GM12878 (cell line): Measurements from ENCODE around the gene OR1I1. TPM values are rescaled to one million over a fixed set of nuclear protein-coding genes. Genes with fewer than 3 reads are reported as not detected.

Experiments
- ATAC-seq: fragments of 200-7000 bp; cut with Tn5 transposase; 3 replicates; pipeline ENCODE4 v1.9.1; 2020; ENCODE audit warnings: mild to moderate bottlenecking, moderate library complexity
- BruUV-seq: library from RNA; stranded (reverse); fragments of 400-500 nt; replicated peaks from 2 replicates; lab custom pipeline; 2021; lab: Mats Ljungman, UMichigan
- CTCF ChIA-PET: fragments of 300-600 bp; sonication (Branson Sonifier 250); formaldehyde crosslinking; extraction: SDS; loops from one replicate; lab custom pipeline; 2021; ENCODE audit warnings: inconsistent platforms; lab: Yijun Ruan, JAX
- POLR2A ChIA-PET: fragments of 350-600 bp; formaldehyde crosslinking; extraction: SDS; loops from one replicate; lab custom pipeline; 2021; ENCODE audit warnings: inconsistent platforms; lab: Charles Lee
- RAD21 ChIA-PET: fragments of 300-600 bp; sonication (Branson Sonifier 250); formaldehyde crosslinking; loops from one replicate; lab custom pipeline; 2023; ENCODE audit warnings: antibody characterized with exemption; ENCODE audit not compliant: unreplicated experiment; lab: Charles Lee
- SMC1A ChIA-PET: fragments of 300-600 bp; sonication (Branson Sonifier 250); formaldehyde crosslinking; loops from one replicate; lab custom pipeline; 2023; ENCODE audit not compliant: unreplicated experiment, uncharacterized antibody; lab: Charles Lee
- DNase-seq: peaks from one replicate; pipeline ENCODE4 v3.0.0-alpha.2; 2011; ENCODE audit warnings: low read depth, low spot score
- FAIRE-seq: peaks from 3 replicates; lab custom pipeline; 2011; peaks lifted over from hg19 to GRCh38; lab: Jason Lieb, UNC
- H2AFZ ChIP-seq: 2 replicates; pipeline ENCODE4 v1.6.0; 2011; ENCODE audit warnings: low read depth, low read length, control low read depth; ENCODE audit not compliant: control insufficient read depth
- H3K27ac ChIP-seq: 2 replicates; pipeline ENCODE4 v1.5.1; 2011; ENCODE audit warnings: control low read depth; ENCODE audit not compliant: control insufficient read depth, insufficient read depth
- H3K27me3 ChIP-seq, 2 experiments: replicated peaks in 1 of 2; 2 replicates each; pipeline versions ENCODE4 v1.6.0 to v1.6.1; 2011; ENCODE audit warnings: low read length in 1 of 2; ENCODE audit not compliant: control insufficient read depth in 2 of 2, insufficient read depth in 2 of 2
- H3K36me3 ChIP-seq, 2 experiments: 2 replicates each; pipeline ENCODE4 v1.5.1; 2011; ENCODE audit warnings: low read length in 1 of 2; ENCODE audit not compliant: control insufficient read depth in 2 of 2, insufficient read depth in 2 of 2
- H3K4me1 ChIP-seq: 2 replicates; pipeline ENCODE4 v1.6.1; 2011; ENCODE audit warnings: mild to moderate bottlenecking, low read length, moderate library complexity, mixed read lengths; ENCODE audit not compliant: control insufficient read depth, insufficient read depth
- H3K4me2 ChIP-seq: 2 replicates; pipeline ENCODE4 v1.6.0; 2011; ENCODE audit warnings: control low read depth; ENCODE audit not compliant: control insufficient read depth, insufficient read depth
- H3K4me3 ChIP-seq: fragments of 200-600 bp; sonication (generic); 2 replicates; pipeline ENCODE4 v1.5.1; 2016
- H3K79me2 ChIP-seq: 2 replicates; pipeline ENCODE4 v1.6.0; 2011; ENCODE audit warnings: low read length; ENCODE audit not compliant: control insufficient read depth, insufficient read depth
- H3K9ac ChIP-seq: 2 replicates; pipeline ENCODE4 v1.8.0; 2011; ENCODE audit warnings: low read length, control low read depth, mixed read lengths; ENCODE audit not compliant: control insufficient read depth, insufficient read depth
- H3K9me3 ChIP-seq: replicated peaks from 3 replicates; pipeline ENCODE4 v1.5.1; 2011; ENCODE audit warnings: mild to moderate bottlenecking, low read length; ENCODE audit not compliant: control insufficient read depth, insufficient read depth
- H4K20me1 ChIP-seq: 2 replicates; pipeline ENCODE4 v1.6.0; 2011; ENCODE audit not compliant: control insufficient read depth, insufficient read depth
- CEBPB ChIP-seq, 2 experiments: fragments of 150-350 bp in 1 of 2; IDR thresholded peaks; 2 replicates each; pipeline ENCODE4 v1.6.1; 2012 to 2014; ENCODE audit warnings: low read depth in 2 of 2, low read length in 2 of 2, borderline replicate concordance in 1 of 2, inconsistent platforms in 1 of 2
- CREM ChIP-seq: IDR thresholded peaks from 2 replicates; pipeline ENCODE4 v1.6.1; 2014; ENCODE audit warnings: antibody characterized with exemption, low read depth
- CTCF ChIP-seq, 3 experiments: IDR thresholded peaks in 2 of 3; conservative IDR thresholded peaks in 1 of 3; 2 replicates each; pipeline ENCODE4 v1.5.1; 2011; ENCODE audit warnings: low read depth in 3 of 3, low read length in 3 of 3, mild to moderate bottlenecking in 3 of 3, control low read depth in 2 of 3, moderate library complexity in 2 of 3, inconsistent platforms in 1 of 3, mixed read lengths in 1 of 3; ENCODE audit not compliant: control insufficient read depth in 2 of 3, insufficient read depth in 1 of 3; ENCODE audit errors: extremely low read depth in 1 of 3
- E4F1 ChIP-seq: fragments of 450-650 bp; IDR thresholded peaks from 2 replicates; pipeline ENCODE4 v1.6.1; 2018; ENCODE audit warnings: borderline replicate concordance, mild to moderate bottlenecking; ENCODE audit not compliant: partially characterized antibody
- KAT2A ChIP-seq: conservative IDR thresholded peaks from 2 replicates; pipeline ENCODE4 v1.6.1; 2011; ENCODE audit warnings: low read depth, low read length; ENCODE audit not compliant: control insufficient read depth
- MEF2B ChIP-seq: fragments of 450-650 bp; IDR thresholded peaks from 2 replicates; pipeline ENCODE4 v1.6.1; 2018; ENCODE audit warnings: mild to moderate bottlenecking, moderate library complexity; ENCODE audit not compliant: partially characterized antibody, poor library complexity, severe bottlenecking
- NFXL1 ChIP-seq: fragments of 450-650 bp; IDR thresholded peaks from 2 replicates; pipeline ENCODE4 v1.6.1; 2017; ENCODE audit warnings: antibody characterized with exemption, mild to moderate bottlenecking, borderline replicate concordance
- NRF1 ChIP-seq: conservative IDR thresholded peaks from 2 replicates; pipeline ENCODE4 v1.6.1; 2011; ENCODE audit warnings: mild to moderate bottlenecking, low read depth, low read length, improper control_type of control experiment
- SKIL ChIP-seq: fragments of 450-650 bp; IDR thresholded peaks from 2 replicates; pipeline ENCODE4 v1.6.1; 2017; ENCODE audit warnings: mild to moderate bottlenecking, low read depth, inconsistent platforms; ENCODE audit not compliant: poor library complexity, severe bottlenecking
- SRF ChIP-seq, 2 experiments: IDR thresholded peaks; 2 replicates each; pipeline ENCODE4 v1.6.1; 2011; ENCODE audit warnings: low read depth in 2 of 2, low read length in 2 of 2, mild to moderate bottlenecking in 1 of 2, moderate library complexity in 1 of 2
- ZBTB40 ChIP-seq: fragments of 450-650 bp; IDR thresholded peaks from 2 replicates; pipeline ENCODE4 v1.6.1; 2016; ENCODE audit warnings: mild to moderate bottlenecking, moderate library complexity, borderline replicate concordance
- ZNF24 ChIP-seq: fragments of 450-650 bp; IDR thresholded peaks from 2 replicates; pipeline ENCODE4 v1.6.1; 2017; ENCODE audit warnings: antibody characterized with exemption, mild to moderate bottlenecking
- WGBS: methylation state at CpG from one replicate; pipeline ENCODE4 v1.1.6; 2016; ENCODE audit warnings: low lambda C conversion rate; ENCODE audit not compliant: insufficient replicate concordance, insufficient coverage; ENCODE audit errors: missing lambda C conversion rate; 5-methylcytosine and 5-hydroxymethylcytosine counted together
- in situ Hi-C: fragments of 300-500 bp; cut with MboI; formaldehyde crosslinking; loops from 9 replicates; pipeline ENCODE4 v1.14.3; 2018; ENCODE audit warnings: mixed read lengths
- intact Hi-C: fragments of 100-400 bp; cut with micrococcal nuclease; formaldehyde crosslinking; loops from one replicate; pipeline ENCODE4 v1.14.2; 2022; ENCODE audit not compliant: unreplicated experiment
- polyA plus RNA-seq, 11 experiments: library from polyadenylated mRNA; depleted of rRNA in 4 of 11; unstranded in 6 of 11; stranded (reverse) in 5 of 11; fragments of >200 nt; fragmentation: Nextera tagmentation in 4 of 11; fragmentation: Illumina TruSeq in 1 of 11; extraction: Ambion mirVana in 4 of 11; extraction: Trizol in 1 of 11; gene quantifications; 1 replicate in 1 of 11; 2 replicates in 10 of 11; pipeline versions ENCODE4 v1.2.1 to v1.2.3, GENCODE V29; 2011 to 2016; ENCODE audit warnings: inconsistent platforms in 2 of 11, missing spikeins in 2 of 11, low read depth in 1 of 11
- total RNA-seq, 4 experiments: library from RNA; depleted of rRNA in 3 of 4; stranded (reverse); fragments of >200 nt in 3 of 4; fragmentation: Illumina TruSeq in 1 of 4; extraction: Trizol in 1 of 4; gene quantifications; 2 replicates each; pipeline versions ENCODE4 v1.2.1 to v1.2.3, GENCODE V29; 2013 to 2021

OR1I1 gene
- total and polyA plus RNA-seq, 10 of the 15 experiments (the other 5 are each of a cell fraction or from before 2014, with no cell fraction given) = not detected

- POLR2A ChIA-PET = no interaction called here
- ATAC-seq (no peak), DNase-seq (no peak), FAIRE-seq (no peak)
- SMC1A ChIA-PET = no interaction called here
- Histone ChIP-seq H3K4me2 (no peak overlapping the region), H2AFZ (no peak overlapping the region), H4K20me1 (no peaks in the 10 kb centered on the region), H3K27me3 (no peaks in the 10 kb centered on the region), H3K79me2 (no peaks in the 10 kb centered on the region), H3K4me1 (no peaks in the 10 kb centered on the region), H3K27ac (no peak overlapping the region), H3K9me3 (no peaks in the 10 kb centered on the region), H3K9ac (no peak overlapping the region), H3K4me3 (no peak overlapping the region), H3K36me3 (peaks cover 5 to 10% of the 10 kb centered on the region in 2 experiments; a peak in 3 of 4 replicates)
- CTCF ChIA-PET = no interaction called here
- RAD21 ChIA-PET = no interaction called here
- intact Hi-C loops = no loop called here
- BruUV-seq = no TSS peak
- WGBS = 98% methylated on average over 13 of the region's 13 CpGs
- in situ Hi-C loops = no loop called here
- TF ChIP-seq MEF2B (no peak), CEBPB (IDR thresholded peaks at IDR 0.05; ENCODE audit: borderline replicate concordance in 1 of 2, low read depth in 2 of 2, low read length in 2 of 2) (no peak), NFXL1 (no peak), ZBTB40 (no peak), SKIL (no peak), SRF (IDR thresholded peaks at IDR 0.05; ENCODE audit: low read depth in 2 of 2, low read length in 2 of 2) (no peak), E4F1 (no peak), NRF1 (no peak), CTCF (IDR thresholded peaks at IDR 0.05 in 2 of 3, conservative IDR thresholded peaks at IDR 0.05 in 1 of 3; ENCODE audit: control insufficient read depth in 2 of 3, extremely low read depth in 1 of 3, insufficient read depth in 1 of 3, low read depth in 3 of 3, low read length in 3 of 3) (no peak), CREM (no peak), ZNF24 (no peak), KAT2A (no peak)
These were observed 33.1 kb downstream of the OR1I1 start for GRCh38 chr19:15115080-15115479.
